GM12874 (cell line): ENCODE results near the gene STRADA.

Source experiments
- TF ChIP-seq, protein P1 (sequence below): IDR thresholded peaks from 2 replicates; pipeline ENCODE4 v1.5.1; 2011; ENCODE audit warnings: low read depth, mild to moderate bottlenecking, control low read depth, low read length, moderate library complexity; ENCODE audit not compliant: insufficient read depth

Gene STRADA

DNA sequence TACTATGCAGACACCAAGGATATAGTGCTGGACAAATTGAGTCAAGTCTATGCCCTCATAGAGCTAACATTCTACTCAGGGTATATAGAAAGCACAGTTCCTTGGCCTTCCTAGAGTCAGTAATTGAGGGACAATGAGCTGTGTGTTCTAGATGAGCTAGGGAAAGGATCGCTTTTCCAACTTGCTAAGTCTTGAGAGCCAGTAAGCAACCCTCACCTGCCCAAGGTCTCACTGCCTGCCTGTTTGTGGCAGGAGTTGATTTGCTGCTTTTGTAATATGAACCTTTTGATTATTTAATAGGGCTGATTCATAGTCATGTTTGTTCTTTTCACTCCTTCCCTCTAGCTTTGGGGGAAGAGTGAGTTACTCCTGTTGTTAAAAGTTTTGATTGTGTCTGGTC is 38.9 kb upstream of the STRADA start:
- TF ChIP-seq, protein P1, sequence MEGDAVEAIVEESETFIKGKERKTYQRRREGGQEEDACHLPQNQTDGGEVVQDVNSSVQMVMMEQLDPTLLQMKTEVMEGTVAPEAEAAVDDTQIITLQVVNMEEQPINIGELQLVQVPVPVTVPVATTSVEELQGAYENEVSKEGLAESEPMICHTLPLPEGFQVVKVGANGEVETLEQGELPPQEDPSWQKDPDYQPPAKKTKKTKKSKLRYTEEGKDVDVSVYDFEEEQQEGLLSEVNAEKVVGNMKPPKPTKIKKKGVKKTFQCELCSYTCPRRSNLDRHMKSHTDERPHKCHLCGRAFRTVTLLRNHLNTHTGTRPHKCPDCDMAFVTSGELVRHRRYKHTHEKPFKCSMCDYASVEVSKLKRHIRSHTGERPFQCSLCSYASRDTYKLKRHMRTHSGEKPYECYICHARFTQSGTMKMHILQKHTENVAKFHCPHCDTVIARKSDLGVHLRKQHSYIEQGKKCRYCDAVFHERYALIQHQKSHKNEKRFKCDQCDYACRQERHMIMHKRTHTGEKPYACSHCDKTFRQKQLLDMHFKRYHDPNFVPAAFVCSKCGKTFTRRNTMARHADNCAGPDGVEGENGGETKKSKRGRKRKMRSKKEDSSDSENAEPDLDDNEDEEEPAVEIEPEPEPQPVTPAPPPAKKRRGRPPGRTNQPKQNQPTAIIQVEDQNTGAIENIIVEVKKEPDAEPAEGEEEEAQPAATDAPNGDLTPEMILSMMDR = no peak

DNA sequence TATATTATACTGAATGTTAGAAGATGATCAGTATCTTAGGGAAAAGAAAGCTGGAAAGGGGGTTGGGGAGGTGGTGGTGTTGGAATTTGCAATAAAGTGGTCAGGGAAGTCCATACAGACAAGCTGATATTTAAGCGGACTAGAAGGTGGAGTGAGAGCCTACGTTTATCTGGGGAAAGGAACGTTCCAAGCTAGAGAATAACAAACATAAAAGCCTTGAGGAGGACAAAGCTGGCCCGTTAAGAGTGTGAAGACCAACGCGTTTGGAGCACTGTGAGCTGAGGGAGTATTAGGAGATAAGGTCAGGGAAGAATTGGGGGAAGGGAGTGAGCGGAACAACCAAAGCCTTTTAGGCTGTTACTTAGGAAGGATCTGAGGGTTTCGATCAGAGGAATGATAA is 33.8 kb upstream of the STRADA start:
- TF ChIP-seq, protein P1 = no peak

DNA sequence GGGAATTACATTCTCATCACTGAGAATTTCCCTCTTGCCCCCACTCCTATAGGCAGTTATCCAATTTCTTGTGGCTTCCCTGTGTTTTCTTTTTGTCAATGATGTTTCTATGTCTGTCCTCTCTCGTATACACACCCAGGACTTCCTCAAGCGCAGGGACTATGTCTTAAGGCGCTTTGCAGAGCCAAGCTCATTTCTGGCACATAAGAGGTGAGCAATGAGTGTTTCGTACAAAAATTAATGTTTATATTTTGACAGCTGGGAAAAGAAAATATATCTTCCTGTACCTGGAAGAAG is 33.3 kb upstream of the STRADA start:
- TF ChIP-seq, protein P1 = no peak

DNA sequence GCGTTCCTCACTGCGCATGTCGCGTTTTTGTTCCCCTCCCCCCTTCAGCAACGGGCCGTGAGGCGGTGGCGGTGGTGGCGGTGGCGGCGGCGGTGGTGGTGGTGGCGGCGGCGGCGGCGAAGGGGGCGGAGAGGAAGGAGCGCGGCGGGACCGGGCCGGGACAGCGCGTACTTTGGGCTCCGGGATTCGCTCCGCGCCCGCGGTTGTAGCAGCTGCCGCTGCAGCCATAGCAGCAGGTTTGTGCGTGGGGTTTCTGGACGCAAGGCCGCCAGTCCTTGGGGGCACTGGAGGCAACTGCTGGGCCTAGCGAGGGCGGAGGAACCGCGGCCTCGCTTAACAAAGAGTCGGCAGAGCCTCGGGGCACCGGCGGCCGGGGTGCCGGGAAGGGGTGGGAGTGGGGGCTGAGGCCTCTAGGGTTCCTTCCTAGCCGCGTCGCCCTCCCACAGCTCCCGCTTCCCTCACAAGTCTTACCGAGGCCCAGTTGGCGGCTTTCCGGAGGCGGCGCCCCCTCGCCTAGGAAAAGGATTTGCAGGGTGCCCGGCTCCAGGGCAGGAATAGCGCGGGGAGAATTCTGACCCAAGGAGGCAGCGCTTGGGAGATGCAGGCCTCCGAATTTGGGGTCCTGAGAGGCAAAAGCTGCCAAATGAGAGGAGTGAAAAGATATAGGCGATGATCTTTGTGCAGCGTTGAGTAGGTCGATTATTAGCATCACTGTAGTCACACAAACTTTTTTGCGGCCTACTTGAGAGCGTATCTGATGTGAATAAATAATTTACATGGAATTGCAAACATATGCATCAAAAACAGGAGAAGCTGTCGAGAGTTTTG is 32.8 kb upstream of the STRADA start, which contains the start of gene DDX42:
Gene DDX42, plus strand, starts transcription at position 30 of the 828 bp plus-strand sequence. CDS start 12,880 bp downstream, outside the sequence.
- TF ChIP-seq, protein P1 = no peak

DNA sequence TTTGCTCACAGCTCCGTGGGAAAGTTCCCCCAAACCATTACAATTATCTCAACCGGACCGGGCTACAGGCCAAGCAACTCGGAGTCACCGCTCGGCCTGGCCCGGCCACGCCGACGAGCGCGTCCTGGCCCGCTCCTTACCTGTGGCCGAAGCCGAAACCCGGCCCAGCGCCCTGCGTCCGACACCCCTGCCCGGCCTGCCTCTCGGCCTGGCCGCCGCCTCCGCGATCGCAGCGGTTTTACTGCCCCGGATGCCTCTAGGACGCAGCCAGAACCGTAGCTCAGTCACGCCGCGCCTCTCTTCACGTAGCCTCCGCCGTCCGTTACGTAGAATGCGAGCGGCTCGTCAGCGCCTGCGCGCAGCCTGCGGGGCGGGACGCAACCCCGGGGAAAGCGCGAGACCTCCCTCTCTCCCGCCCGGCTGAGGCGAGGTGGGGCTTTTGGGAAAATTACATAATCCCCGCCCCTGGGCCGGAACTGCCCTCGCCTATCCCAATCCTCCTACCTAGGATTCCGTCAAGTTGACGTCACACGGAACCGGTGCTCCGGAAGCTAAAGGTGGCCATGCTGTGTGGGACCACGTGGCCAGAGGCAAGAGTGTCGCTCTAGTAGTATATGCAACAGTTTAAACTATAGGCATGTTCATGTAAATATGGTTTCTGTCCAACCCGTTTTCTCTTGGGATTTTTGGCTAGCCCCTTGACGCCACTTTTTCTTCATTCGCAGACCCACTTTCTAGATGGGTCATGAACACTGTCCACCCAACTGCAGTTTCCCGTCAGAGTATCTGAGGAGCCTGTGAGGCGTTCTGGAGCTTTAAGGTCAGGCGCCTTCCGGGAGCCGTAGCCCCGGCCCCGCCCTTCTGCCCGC is 31.9 kb upstream of the STRADA start, which contains the start of gene CCDC47:
Gene CCDC47, minus strand, starts transcription at position 326 of the 869 bp plus-strand sequence. CDS start 7,422 bp downstream, outside the sequence.
- TF ChIP-seq, protein P1 = no peak

DNA sequence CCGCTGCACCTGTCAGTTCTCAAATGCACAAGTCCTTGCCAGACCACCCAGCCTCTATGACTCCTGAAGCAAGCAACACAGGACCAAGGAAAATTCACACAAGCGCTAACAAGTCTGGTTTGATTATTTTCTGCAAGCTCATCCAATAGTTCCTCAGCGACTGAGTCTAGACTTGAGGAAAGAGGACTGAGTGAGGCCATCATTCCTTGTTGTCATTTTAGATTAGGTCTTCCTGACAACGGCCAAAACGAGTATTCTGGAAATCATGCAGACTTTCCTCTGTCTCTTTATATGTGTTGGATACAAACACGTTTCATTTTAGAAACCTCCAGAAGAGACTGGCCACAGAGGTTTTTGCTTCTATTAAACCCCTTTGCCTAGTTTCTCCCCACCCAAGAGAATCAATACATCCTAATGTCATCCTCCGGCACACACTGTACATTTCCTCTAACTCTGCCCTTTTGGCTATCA is 31.2 kb upstream of the STRADA start:
- TF ChIP-seq, protein P1 = no peak

DNA sequence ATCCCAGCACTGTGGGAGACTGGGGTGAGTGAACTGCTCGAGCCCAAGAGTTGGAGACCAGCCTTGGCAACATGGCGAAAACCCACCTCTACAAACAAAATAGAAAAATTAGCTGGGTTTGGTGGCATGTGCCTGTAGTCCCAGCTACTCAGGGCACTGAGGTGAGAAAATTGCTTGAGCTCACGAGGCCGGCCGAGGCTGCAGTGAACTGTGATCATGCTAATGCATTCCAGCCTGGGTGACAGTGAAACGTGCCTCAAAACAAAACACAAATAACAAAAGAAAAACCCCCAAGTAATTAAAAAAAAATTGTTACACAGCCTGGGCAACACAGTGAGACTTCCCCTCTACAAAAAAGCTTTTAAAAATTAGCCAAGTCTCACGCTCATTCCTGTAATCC is 26.8 kb upstream of the STRADA start:
- TF ChIP-seq, protein P1 = no peak
